ENCODE results near the gene ZEB1. TPM values are rescaled to one million over a fixed set of nuclear protein-coding genes. Genes with fewer than 3 reads are reported as not detected.

Gene ZEB1
- total and polyA plus RNA-seq, 2 of the 13 experiments (the other 11 are each of a cell fraction or from before 2014, with no cell fraction given), result 9.6 to 18.0 TPM

DNA sequence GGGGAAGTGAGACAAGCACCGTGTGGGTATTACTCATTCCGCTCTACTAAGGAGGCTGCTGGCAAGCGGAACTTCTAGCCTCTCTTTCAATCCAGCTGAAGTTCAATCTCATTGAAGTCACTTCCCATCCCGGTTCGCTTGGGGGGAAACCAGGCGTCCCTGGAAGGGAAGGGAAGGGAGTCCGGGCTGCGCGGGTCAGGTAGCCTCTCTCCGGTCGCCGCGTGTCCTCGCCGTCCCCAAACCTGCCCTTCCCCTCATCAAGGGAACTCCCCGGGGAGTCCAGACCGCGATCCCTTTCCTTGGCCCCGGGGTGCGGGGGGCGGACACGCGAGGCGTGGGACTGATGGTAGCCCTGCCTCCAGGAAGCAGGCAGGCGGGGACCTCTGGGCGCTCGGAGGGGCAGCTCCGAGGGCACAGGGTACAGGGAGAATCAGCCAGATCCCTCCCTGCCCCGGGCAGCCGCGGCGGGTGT lies 598 bp upstream of the ZEB1 start (continued):
- TF ChIP-seq, protein P1, sequence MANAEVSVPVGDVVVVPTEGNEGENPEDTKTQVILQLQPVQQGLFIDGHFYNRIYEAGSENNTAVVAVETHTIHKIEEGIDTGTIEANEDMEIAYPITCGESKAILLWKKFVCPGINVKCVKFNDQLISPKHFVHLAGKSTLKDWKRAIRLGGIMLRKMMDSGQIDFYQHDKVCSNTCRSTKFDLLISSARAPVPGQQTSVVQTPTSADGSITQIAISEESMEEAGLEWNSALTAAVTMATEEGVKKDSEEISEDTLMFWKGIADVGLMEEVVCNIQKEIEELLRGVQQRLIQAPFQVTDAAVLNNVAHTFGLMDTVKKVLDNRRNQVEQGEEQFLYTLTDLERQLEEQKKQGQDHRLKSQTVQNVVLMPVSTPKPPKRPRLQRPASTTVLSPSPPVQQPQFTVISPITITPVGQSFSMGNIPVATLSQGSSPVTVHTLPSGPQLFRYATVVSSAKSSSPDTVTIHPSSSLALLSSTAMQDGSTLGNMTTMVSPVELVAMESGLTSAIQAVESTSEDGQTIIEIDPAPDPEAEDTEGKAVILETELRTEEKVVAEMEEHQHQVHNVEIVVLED (CRISPR knock-in tag; IDR thresholded peaks at IDR 0.05; ENCODE audit: borderline replicate concordance), result no peak
- TF ChIP-seq HDAC1 (CRISPR knock-in tag; IDR thresholded peaks at IDR 0.05), result 0 out of 2 replicates have a peak, but pooled peaks have one; percentile 15
- TF ChIP-seq DMAP1 (CRISPR knock-in tag; IDR thresholded peaks at IDR 0.05), result peak; percentile 53
- TF ChIP-seq ZNF709 (CRISPR knock-in tag; IDR thresholded peaks at IDR 0.05), result peak; percentile 87; the same call in 1 of the 2 replicates
- TF ChIP-seq ZNF33B (CRISPR knock-in tag; IDR thresholded peaks at IDR 0.05), result peak; percentile 70; the same call in 1 of the 2 replicates
- TF ChIP-seq ZNF713 (CRISPR knock-in tag; IDR thresholded peaks at IDR 0.05), result 0 out of 2 replicates have a peak, but pooled peaks have one; percentile 53
- TF ChIP-seq ELF1 (CRISPR knock-in tag; IDR thresholded peaks at IDR 0.05), result 0 out of 2 replicates have a peak, but pooled peaks have one; percentile 3
- TF ChIP-seq, protein P2, sequence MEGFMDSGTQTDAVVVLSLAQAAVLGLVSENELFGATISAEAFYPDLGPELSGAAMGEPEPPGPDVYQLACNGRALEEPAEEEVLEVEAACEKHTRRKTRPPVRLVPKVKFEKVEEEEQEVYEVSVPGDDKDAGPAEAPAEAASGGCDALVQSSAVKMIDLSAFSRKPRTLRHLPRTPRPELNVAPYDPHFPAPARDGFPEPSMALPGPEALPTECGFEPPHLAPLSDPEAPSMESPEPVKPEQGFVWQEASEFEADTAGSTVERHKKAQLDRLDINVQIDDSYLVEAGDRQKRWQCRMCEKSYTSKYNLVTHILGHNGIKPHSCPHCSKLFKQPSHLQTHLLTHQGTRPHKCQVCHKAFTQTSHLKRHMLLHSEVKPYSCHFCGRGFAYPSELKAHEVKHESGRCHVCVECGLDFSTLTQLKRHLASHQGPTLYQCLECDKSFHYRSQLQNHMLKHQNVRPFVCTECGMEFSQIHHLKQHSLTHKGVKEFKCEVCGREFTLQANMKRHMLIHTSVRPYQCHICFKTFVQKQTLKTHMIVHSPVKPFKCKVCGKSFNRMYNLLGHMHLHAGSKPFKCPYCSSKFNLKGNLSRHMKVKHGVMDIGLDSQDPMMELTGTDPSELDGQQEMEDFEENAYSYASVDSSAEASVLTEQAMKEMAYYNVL (CRISPR knock-in tag; IDR thresholded peaks at IDR 0.05; ENCODE audit: borderline replicate concordance), result 0 out of 2 replicates have a peak, but pooled peaks have one; percentile 6
- TF ChIP-seq, protein P3, sequence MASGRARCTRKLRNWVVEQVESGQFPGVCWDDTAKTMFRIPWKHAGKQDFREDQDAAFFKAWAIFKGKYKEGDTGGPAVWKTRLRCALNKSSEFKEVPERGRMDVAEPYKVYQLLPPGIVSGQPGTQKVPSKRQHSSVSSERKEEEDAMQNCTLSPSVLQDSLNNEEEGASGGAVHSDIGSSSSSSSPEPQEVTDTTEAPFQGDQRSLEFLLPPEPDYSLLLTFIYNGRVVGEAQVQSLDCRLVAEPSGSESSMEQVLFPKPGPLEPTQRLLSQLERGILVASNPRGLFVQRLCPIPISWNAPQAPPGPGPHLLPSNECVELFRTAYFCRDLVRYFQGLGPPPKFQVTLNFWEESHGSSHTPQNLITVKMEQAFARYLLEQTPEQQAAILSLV (CRISPR knock-in tag; IDR thresholded peaks at IDR 0.05; ENCODE audit: borderline replicate concordance), result peak; percentile 39; the same call in 1 of the 2 replicates
- peak; percentile 28 for TF ChIP-seq SALL1 (CRISPR knock-in tag; IDR thresholded peaks at IDR 0.05)
- no peak for TF ChIP-seq SIN3B (IDR thresholded peaks at IDR 0.05; ENCODE audit: low read length)
- TF ChIP-seq, protein P4, sequence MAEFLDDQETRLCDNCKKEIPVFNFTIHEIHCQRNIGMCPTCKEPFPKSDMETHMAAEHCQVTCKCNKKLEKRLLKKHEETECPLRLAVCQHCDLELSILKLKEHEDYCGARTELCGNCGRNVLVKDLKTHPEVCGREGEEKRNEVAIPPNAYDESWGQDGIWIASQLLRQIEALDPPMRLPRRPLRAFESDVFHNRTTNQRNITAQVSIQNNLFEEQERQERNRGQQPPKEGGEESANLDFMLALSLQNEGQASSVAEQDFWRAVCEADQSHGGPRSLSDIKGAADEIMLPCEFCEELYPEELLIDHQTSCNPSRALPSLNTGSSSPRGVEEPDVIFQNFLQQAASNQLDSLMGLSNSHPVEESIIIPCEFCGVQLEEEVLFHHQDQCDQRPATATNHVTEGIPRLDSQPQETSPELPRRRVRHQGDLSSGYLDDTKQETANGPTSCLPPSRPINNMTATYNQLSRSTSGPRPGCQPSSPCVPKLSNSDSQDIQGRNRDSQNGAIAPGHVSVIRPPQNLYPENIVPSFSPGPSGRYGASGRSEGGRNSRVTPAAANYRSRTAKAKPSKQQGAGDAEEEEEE (CRISPR knock-in tag; IDR thresholded peaks at IDR 0.05; ENCODE audit: borderline replicate concordance), result peak; percentile 76; the same call in 1 of the 2 replicates
- TF ChIP-seq, protein P5, sequence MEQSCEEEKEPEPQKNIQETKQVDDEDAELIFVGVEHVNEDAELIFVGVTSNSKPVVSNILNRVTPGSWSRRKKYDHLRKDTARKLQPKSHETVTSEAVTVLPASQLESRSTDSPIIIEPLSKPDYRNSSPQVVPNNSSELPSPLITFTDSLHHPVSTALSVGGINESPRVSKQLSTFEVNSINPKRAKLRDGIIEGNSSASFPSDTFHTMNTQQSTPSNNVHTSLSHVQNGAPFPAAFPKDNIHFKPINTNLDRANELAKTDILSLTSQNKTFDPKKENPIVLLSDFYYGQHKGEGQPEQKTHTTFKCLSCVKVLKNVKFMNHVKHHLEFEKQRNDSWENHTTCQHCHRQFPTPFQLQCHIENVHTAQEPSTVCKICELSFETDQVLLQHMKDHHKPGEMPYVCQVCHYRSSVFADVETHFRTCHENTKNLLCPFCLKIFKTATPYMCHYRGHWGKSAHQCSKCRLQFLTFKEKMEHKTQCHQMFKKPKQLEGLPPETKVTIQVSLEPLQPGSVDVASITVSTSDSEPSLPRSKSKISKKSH (CRISPR knock-in tag; IDR thresholded peaks at IDR 0.05; ENCODE audit: borderline replicate concordance), result peak; percentile 16; the same call in 1 of the 2 replicates
- 0 out of 2 replicates have a peak, but pooled peaks have one; percentile 40 for TF ChIP-seq YEATS4 (CRISPR knock-in tag; IDR thresholded peaks at IDR 0.05; ENCODE audit: borderline replicate concordance)
- 0 out of 2 replicates have a peak, but pooled peaks have one; percentile 18 for TF ChIP-seq KDM2A (CRISPR knock-in tag; IDR thresholded peaks at IDR 0.05; ENCODE audit: borderline replicate concordance, low read depth)
- no peak for TF ChIP-seq BHLHE40 (IDR thresholded peaks at IDR 0.05; ENCODE audit: low read length)
- no peak for TF ChIP-seq PCBP1 (IDR thresholded peaks at IDR 0.05; ENCODE audit: borderline replicate concordance, low read depth, low read length)
- TF ChIP-seq NFKB2 (CRISPR knock-in tag; IDR thresholded peaks at IDR 0.05; ENCODE audit: borderline replicate concordance), result peak; percentile 74; the same call in 1 of the 2 replicates
- TF ChIP-seq GLI4 (CRISPR knock-in tag; IDR thresholded peaks at IDR 0.05; ENCODE audit: borderline replicate concordance), result peak; percentile 86; the same call in 1 of the 2 replicates
- TF ChIP-seq ZNF224 (CRISPR knock-in tag; IDR thresholded peaks at IDR 0.05), result 0 out of 2 replicates have a peak, but pooled peaks have one; percentile 25
- peak; percentile 30 for TF ChIP-seq SAP130 (CRISPR knock-in tag; IDR thresholded peaks at IDR 0.05; ENCODE audit: low read depth)
- 0 out of 2 replicates have a peak, but pooled peaks have one; percentile 46 for TF ChIP-seq SRY (CRISPR knock-in tag; IDR thresholded peaks at IDR 0.05)
